ENCODE measurements around the gene EXTL2.
A peak's percentile ranks its signal among the peaks of the same experiment; 100 is the strongest.
"Not testable (repeated sequence)": the region's sequence is repeated elsewhere in the genome, so short reads cannot be mapped to it uniquely, and the experiment has no call there.

EXTL2 gene

GRCh38 chr1:100894603-100895539 lies at the start of gene EXTL2:
TSS of gene EXTL2 (minus strand) at chr1:100894842. CDS start at chr1:100888757, 6,085 bp downstream.
- DNase-seq (ENCODE audit: low read depth) = peak; percentile 39

- no peak for DNase-seq (ENCODE audit: low read depth)
Observed at GRCh38 chr1:100943533-100943932, 48.9 kb upstream of the EXTL2 start.

GRCh38 chr1:100942304-100943046 lies 47.8 kb upstream of the EXTL2 start:
- no peak for DNase-seq (ENCODE audit: low read depth)

- no peak for DNase-seq (ENCODE audit: low read depth)
Observed at GRCh38 chr1:100941580-100942216, 47.1 kb upstream of the EXTL2 start.

GRCh38 chr1:100941098-100941527 lies 46.5 kb upstream of the EXTL2 start:
- no peak for DNase-seq (ENCODE audit: low read depth)

- DNase-seq (ENCODE audit: low read depth) = no peak
Observed at GRCh38 chr1:100936194-100936967, 41.7 kb upstream of the EXTL2 start.

- DNase-seq (ENCODE audit: low read depth) = not testable (repeated sequence)
Observed at GRCh38 chr1:100933555-100933954, 38.9 kb upstream of the EXTL2 start.

GRCh38 chr1:100931716-100932115 lies 37.1 kb upstream of the EXTL2 start:
- DNase-seq (ENCODE audit: low read depth) = no peak

GRCh38 chr1:100930494-100930893 lies 35.9 kb upstream of the EXTL2 start:
- no peak for DNase-seq (ENCODE audit: low read depth)

- no peak for DNase-seq (ENCODE audit: low read depth)
Observed at GRCh38 chr1:100928128-100928527, 33.5 kb upstream of the EXTL2 start.

GRCh38 chr1:100927276-100927675 lies 32.6 kb upstream of the EXTL2 start:
- DNase-seq (ENCODE audit: low read depth) = peak; percentile 29

- DNase-seq (ENCODE audit: low read depth) = no peak
Observed at GRCh38 chr1:100926240-100926639, 31.6 kb upstream of the EXTL2 start.

- DNase-seq (ENCODE audit: low read depth) = no peak
Observed at GRCh38 chr1:100924991-100925390, 30.3 kb upstream of the EXTL2 start.

GRCh38 chr1:100924212-100924611 lies 29.6 kb upstream of the EXTL2 start:
- DNase-seq (ENCODE audit: low read depth) = no peak

- DNase-seq (ENCODE audit: low read depth) = no peak
Observed at GRCh38 chr1:100921110-100921706, 26.6 kb upstream of the EXTL2 start.

- DNase-seq (ENCODE audit: low read depth) = no peak
Observed at GRCh38 chr1:100912019-100912418, 17.4 kb upstream of the EXTL2 start.

- no peak for DNase-seq (ENCODE audit: low read depth)
Observed at GRCh38 chr1:100909018-100909417, 14.4 kb upstream of the EXTL2 start.

- no peak for DNase-seq (ENCODE audit: low read depth)
Observed at GRCh38 chr1:100907887-100908286, 13.2 kb upstream of the EXTL2 start.

GRCh38 chr1:100905181-100905580 lies 10.5 kb upstream of the EXTL2 start:
- DNase-seq (ENCODE audit: low read depth) = no peak

- DNase-seq (ENCODE audit: low read depth) = no peak
Observed at GRCh38 chr1:100904528-100904927, 9.9 kb upstream of the EXTL2 start.

GRCh38 chr1:100903777-100904176 lies 9.1 kb upstream of the EXTL2 start:
- DNase-seq (ENCODE audit: low read depth) = no peak

All from stimulated activated CD4-positive, alpha-beta T cell treated with anti-CD3 and anti-CD28 coated beads, Interleukin-2, amount 100 ng/mL, for 4 hours (primary cell).